ENCODE results near the gene CPT1B.
A peak's percentile ranks its signal among the peaks of the same experiment; 100 is the strongest.
"Not testable (repeated sequence)": the region's sequence is repeated elsewhere in the genome, so short reads cannot be mapped to it uniquely, and the experiment has no call there.

The CPT1B gene

DNA sequence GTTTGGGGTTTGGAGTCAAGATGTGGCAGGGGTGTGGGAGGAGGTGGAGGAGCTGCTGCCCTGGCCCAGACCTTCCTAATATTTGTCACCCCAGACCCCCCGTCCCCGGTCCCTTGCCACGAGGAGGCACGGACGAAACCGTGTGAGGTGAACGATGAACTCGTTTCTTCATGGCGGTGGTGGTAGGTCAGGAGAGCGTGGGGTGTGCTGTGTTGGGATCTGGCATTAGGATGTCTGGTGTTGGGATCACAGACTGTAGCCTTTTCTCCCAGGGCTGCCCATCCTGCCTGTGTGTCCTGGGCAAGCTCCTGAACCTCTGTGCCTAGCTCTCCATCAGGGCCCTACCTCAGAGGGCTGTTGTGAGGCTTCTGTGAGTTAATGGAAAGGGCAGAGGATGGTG is 30.8 kb upstream of the CPT1B start:
- no peak for DNase-seq

DNA sequence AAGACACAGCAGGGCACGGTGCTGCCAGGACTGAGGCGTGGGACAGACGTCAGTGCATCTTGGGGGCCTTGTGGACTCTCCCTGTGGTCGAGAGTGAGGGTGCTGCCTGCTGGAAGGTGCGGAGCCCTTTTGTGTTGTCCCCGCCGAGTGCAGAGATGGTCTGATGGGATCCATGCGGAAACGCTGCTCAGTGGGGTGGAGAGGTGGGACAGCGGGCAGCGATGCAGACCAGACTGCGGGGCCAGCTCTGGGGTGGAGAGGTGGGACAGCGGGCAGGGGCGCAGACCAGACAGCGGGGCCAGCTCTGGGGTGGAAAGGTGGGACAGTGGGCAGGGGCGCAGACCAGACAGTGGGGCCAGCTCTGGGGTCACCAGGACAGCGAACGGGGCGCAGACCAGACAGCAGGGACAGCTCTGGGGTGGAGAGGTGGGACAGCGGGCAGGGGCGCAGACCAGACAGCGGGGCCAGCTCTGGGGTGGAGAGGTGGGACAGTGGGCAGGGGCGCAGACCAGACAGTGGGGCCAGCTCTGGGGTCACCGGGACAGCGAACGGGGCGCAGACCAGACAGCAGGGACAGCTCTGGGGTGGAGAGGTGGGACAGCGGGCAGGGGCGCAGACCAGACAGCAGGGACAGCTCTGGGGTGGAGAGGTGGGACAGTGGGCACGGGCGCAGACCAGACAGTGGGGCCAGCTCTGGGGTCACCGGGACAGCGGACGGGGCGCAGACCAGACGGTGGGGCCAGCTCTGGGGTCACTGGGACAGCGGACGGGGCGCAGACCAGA is 30.0 kb upstream of the CPT1B start:
- not testable (repeated sequence) for DNase-seq

DNA sequence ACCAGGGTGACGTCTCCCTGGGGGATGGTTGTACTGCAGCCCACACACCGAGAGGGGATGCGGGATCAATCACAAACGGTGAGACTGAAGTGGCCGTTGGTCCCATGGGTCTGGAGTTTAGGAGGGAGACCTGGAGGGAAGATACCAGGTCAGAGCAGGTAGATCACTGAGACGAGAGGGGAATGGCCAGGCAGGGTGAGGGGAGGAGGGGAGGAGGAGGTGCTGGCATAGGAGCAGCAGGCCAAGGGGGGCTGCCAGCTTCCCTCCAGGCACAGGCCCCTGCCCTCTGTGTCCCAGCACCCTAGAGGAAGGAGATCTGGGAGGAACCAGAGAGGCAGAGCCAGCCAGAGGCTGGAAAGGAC is 29.4 kb upstream of the CPT1B start:
- DNase-seq, result no peak

DNA sequence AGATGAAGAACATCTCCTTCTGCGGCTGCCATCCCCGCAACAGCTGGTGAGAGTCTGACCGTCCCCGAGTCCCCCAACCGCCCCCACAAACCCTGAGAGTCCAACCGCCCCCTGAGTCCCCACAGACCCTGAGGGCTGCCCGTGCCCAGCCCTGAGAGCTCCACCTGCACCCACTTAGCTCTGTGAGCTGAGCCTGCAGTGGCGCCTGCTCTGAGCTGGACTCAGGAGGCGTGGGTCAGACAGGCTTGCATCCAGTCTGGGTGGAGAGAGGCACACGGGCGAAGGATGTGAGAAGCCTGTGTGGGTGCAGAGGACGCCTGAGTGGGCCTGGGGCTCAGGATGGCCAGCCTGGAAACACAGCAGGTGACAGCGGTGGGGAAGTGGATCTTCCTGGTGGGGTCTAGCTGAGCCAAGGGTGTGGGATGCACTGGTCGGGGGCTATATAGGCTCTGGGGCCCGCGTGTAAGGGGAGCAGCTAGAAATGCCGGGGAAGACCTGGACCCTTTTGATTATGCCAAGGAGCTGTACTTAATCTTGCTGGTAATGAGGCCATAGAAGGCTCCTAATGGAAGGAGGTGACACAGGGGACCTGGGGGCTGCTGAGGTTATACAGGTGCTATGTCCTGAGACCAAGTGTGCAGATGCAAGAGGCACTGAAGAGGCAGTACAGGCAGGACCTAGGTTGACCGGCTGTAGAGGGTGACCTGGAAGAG is 28.9 kb upstream of the CPT1B start:
- DNase-seq, result no peak

DNA sequence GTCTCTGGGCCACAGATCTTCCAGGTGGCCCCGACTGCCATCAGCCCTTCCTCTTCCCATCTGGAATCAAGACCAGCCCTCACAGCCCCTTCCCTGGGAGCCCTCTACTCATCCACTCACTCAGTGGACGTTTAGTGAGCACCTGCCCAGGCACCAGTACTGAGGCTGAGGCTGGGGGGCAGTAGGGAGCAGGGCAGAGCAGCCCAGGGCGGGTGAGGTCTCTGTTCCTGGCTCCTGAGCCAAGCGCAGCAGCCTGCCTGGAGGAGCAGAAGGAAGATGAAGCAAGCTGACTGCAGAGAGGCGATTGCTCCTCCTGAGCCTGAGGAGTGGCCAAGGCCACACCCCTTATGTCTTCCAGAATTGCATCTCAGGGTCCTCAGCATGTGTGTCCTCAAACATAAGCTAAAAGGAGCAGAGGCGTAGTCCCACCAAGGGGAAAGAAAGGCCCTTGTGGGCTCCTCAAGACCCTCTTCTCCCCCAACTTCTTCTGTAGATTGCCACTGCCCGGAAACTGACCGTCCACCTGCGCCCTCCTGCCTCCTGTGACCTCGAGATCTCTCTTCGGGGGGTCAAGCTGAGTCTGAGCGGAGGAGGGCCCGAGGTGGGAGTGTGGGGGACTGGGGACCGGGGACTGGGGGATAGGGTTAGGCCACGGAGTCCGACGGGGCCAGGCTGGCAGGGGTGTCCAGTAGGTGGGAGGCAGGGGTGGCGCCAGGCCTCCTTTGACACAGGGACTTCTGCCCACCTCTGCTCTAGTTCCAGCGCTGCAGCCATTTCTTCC is 28.1 kb upstream of the CPT1B start:
- peak; percentile 53 for DNase-seq

DNA sequence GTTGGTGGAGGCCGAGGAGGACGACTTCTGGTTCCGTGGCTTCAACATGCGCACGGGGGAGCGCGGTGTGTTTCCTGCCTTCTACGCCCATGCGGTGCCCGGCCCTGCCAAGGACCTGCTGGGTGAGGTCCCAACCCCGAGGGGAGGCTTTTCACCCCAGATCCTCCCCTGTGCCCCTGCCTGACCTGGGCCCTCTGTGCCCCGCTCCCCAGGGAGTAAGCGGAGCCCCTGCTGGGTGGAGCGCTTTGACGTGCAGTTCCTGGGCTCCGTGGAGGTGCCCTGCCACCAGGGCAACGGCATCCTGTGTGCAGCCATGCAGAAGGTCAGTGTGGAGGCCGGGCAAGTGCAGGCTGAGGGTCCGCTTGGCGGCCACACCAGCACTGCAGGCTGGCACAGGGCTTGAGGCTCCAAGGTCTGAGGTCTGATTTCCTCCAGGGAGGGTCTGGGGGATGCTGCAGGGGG is 27.4 kb upstream of the CPT1B start:
- DNase-seq, result no peak

DNA sequence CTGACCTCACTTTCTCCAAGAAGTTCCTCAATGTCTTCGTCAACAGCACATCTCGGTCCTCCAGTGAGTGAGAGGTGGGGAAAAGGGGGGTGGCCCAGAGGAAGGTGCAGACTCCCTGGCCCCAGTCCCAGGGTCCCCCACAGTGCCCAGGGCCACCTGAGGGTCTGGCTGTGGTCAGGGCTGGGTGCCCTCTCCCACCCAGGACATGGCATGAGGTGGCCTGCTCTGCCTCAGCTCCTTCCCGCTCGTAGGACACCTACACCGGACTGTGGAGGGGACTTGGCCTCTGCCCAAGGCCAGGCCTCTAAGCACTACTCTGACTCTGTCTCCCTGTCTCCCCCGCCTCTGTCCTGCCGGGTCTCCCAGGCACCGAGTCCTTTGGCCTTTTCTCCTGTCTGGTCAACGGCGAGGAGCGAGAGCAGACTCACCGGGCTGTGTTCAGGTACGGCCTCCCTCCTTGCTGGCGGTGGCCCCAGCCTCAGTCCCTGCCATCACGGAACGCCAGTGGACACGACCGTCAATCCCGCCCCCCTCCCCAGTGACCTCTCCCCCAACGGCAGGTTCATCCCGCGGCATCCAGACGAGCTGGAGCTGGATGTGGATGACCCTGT is 26.9 kb upstream of the CPT1B start:
- no peak for DNase-seq

DNA sequence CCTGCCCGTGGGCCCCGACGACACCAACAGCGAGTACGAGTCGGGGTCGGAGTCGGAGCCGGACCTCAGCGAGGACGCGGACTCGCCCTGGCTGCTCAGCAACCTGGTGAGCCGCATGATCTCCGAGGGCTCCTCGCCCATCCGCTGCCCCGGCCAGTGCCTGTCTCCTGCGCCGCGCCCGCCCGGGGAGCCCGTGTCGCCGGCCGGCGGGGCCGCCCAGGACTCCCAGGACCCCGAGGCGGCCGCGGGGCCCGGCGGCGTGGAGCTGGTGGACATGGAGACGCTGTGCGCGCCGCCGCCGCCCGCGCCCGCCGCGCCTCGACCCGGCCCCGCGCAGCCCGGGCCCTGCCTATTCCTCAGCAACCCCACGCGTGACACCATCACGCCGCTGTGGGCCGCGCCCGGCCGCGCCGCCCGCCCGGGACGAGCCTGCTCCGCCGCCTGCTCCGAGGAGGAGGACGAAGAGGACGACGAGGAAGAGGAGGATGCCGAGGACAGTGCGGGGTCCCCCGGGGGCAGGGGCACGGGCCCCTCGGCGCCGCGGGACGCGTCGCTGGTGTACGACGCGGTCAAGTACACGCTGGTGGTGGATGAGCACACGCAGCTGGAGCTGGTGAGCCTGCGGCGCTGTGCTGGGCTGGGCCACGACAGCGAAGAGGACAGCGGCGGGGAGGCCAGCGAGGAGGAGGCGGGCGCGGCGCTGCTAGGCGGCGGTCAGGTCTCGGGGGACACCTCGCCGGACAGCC is 26.2 kb upstream of the CPT1B start:
- DNase-seq, result no peak

DNA sequence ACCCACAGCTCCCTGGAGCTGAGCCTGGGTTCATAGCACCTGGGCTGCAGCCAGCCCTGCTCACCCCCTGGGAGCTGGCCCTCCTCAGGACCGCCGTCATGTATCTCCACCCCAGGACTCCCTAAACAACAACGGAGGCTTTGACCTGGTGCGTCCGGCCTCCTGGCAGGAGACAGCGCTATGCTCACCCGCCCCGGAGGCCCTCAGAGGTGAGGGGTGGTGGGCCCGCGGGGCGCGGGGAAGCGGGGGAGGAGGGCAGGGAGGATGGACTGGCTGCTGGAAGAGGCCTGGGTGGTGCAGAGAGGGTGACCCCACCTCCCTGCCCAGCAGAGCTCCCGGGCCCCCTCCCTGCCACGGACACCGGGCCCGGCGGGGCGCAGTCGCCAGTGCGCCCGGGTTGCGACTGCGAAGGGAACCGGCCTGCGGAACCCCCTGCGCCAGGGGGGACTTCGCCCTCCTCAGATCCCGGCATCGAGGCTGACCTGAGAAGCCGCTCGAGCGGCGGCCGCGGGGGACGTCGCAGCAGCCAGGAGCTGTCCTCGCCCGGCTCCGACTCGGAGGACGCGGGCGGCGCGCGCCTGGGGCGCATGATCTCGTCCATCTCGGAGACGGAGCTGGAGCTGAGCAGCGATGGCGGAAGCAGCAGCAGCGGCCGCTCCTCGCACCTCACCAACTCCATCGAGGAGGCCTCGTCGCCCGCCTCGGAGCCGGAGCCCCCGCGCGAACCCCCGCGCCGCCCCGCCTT is 25.5 kb upstream of the CPT1B start:
- peak; percentile 53 for DNase-seq

DNA sequence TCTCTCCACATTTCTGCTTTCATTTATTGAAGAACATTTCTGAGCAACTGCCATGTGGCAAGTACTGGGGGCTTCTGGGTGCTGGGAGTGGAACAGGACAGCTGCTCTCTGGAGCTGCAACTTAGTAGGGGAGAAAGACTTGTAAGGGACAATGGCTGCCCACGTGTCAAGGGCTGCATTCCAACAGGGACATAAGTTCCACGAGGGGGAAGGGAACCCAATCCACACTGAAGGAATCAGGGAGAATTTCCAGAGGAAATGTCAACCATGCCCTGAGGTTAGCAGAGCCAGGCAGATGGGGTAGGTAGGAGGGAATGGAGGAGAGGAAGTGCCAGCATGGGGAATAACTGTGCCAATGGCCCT is 24.1 kb upstream of the CPT1B start:
- DNase-seq, result no peak

DNA sequence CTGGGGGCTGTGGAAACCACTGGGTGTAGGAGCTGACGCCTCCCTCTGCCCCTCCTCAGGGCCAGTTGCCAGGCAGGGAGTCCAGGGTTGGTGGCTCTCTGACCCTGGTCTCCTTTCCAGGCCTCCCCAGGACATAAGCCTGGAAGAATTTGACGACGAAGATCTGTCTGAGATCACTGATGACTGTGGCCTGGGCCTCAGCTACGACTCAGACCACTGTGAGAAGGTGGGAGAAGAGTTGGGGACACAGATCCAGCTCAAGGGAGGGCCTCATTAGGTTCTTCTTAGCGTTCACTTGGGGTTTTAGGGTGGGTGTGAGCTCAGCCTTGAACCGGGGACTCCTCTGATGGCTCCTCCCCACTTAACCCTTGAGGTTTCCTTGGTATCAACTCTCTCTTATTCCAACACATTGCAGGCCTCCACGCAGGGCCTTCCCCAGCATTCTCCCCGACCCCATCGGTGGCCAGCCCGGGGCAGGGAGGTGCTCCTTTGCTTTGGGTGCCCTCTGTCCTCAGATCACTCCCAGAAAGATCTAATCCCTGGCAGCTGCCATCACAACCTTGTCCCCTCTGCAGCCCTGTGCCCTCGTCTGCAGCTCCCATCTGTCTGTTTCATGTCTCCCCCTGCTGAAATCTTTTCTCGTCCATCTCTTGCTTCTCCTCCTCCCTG is 23.6 kb upstream of the CPT1B start:
- DNase-seq, result no peak

DNA sequence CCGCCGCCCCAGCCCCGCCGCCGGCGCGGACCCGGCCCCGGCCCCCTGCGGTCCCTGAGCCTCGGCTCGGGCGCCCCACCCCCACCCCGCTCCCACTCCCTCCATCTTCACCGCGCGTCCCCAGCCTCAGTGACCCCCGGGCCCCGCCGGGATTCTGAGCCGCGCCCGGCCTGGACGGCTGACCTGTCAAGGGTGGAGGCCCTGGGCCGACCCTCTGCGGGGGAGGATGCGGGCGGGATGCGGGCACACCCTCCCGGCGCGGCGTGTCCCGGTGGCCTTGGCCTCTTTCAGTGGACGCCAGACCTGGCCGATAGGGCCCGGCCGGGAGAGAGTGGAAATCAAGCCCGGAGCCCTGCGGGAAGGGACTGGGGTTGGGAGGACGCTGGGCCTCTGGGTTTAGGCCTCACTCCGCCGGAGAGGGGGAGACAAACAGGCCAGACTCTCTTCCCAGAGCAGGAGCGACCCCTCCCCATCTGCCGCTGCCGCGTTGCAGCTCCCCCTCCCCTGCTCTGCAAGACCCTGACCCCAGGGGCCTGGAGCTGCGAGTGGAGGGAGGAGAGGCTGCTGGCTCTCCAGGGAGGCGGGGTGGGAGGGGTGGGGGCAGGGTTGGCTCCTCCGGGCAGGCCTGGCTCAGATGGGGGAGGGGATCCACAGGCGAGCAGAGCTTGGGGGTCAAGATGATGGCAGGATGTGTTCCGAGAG is 22.9 kb upstream of the CPT1B start:
- DNase-seq, result no peak

DNA sequence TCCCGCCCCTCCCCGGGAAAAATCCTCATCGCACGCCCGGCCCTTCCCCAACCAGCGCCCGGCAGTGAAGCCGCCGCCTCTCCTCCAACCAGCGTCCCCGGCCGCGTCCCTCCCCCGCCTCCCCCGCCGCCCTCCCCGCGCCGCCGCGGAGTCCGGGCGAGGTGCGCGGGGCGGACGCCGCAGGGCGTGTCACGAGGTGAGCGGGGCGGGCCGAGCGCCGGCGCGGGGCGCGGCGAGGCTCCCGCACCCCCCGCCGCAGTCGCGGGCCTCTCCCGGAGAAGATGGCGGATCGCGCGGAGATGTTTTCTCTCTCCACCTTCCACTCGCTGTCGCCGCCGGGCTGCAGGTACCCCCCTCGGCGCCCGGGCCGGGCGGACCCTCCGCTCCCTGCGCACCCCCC is 22.3 kb upstream of the CPT1B start, which contains the start of gene MAPK8IP2:
Gene MAPK8IP2 (plus strand): TSS at position 256 of the 400 bp plus-strand sequence. CDS start 26 bp downstream, at position 282.
- no peak for DNase-seq

DNA sequence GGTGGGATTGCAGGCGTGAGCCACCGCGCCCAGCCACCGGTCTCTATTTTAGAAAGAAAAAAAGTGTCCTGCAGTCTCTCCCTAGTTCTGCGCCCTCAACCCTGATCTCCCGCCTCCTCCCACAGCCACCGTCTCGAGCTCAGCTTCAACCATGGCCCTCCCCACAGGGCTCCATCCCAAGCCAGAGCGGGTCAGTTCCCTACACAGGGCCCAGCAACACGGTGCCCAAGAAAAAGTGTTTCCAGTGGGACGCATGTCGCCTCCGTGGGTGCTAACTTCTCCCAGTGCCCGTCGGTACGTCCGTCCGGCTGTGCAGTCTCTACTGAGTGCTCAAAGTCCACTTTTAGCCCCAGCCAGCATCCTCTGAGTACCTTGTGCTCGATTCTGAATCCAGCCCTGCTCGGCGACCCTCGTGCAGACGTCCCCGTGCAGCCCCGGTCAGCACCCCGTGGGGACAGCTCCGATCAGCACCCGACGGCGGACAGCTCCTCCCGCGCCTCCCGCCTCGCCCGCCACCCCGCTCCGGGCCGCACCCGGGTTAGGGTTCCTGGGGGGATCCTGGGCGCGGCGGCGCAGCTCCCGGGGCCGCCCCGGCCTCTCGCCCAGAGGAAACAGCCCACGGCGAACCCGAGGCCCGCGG is 21.7 kb upstream of the CPT1B start:
- peak; percentile 85 for DNase-seq

DNA sequence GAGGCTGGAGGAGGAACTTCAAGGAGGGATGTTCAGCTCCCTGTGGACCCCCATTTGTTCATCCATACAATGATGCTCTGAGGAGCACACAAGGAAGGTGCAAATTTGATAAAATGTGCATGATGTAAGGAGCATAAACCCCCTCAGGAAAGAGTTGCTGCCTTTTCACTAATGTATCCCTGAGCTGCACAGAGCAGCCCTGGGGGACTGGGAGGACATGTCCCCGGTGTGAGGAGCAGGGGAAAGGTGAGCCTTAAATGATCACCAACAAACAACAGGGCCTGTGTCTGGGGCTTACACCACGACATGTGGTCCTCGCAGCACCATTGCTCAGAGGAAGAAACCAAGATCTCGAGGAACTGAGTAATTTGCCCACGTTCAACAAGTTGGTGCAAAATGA is 18.9 kb upstream of the CPT1B start:
- no peak for DNase-seq

DNA sequence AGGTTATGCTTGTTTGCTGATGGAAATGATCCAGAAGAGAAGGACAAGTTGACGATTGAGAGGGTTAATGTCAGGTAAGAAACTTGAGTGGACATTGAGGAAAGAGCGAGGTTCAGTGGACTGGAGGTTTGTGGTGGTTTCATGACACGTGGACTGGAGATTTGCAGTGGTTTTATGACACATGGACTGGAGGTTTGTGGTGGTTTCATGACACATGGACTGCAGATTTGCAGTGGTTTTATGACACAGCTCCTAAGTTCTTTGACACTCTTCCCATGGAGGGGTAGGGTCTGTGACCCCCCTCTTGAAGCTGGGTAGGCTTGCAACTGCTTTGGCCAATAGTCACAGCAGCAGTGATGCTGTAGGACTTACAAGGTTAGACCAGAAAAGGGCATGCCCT is 17.0 kb upstream of the CPT1B start:
- no peak for DNase-seq

DNA sequence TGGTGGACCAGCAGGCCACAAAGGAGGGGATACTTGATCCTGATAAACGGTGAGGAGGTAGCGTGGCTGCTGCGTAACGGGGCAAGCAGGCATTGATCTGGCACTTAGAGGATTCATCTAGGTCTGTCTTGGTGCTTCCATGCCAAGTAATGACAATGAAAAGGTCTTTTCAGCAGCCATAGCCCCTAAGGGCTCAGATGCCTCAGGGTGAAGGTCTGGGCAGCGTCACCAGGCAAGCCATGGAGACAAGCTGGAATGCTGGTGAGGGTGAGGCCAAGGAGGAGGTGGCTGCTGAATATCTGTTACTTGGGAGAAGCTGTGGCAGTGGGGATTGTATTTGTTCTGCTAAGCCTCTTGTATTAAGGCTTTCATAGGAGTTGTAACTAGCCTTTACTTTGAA is 9.2 kb upstream of the CPT1B start:
- no peak for DNase-seq

DNA sequence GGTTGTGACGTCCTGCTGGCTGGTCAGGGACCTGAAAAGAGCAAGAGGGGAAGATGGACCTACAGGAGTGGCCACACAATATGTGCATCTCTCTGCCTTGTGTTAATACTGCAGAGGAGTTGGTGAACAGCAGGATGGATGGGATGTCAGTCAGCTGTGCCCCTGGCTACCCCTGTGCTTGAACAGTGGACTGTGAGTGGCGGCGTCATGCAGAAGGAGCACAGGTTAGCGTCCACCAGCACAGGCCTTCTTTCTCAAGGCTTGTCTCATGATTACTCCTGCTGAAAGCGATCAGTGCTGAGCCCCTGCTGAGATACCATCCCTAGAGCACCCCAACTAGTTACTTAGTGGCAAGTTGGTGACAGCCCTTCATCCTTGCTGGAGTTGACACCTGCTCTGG is 8.2 kb upstream of the CPT1B start:
- no peak for DNase-seq

DNA sequence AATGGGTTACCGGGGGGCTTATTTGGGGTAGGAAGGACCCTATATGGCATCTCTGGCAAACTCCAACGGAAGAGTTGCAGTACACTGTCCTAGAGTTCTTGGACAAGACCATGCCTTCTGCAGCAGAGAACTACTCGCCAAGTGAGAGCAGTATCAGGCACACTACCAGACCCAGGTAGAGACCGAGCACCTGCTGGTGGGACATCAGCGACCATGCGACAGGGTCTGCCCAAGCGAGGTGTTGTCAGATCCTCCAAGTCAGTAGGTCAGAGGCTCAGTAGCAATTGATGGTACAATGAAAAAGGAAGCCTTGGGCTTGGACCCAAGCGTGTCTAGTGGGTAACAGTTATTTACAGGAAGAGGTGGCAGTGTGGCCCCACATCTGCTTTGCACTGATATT is 7.6 kb upstream of the CPT1B start:
- DNase-seq, result no peak

DNA sequence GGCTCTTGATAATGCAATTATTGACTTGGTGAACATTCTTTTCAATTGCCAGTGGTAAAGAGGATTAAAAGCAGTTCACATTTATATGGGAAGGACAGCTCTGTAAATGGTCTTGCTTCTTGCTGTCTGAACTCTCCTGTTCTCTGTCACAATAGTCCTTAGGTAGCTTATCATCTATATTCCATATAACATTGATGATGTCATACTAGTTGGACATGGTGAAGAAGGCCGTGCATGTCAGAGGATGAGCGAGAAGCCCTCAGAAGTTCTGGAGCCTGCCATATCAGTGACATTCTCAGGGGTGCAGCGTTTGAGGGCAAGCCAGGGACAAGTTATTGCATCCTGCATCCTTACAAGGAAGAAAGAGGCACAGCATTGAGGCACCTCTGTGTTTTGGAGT is 7.0 kb upstream of the CPT1B start:
- no peak for DNase-seq
